Stimulated activated CD8-positive, alpha-beta memory T cell treated with anti-CD3 and anti-CD28 coated beads, Interleukin-7, amount 100 ng/mL, for 24 hours (primary cell): ENCODE results near the gene BUB1.
"Not testable (repeated sequence)": the region's sequence is repeated elsewhere in the genome, so short reads cannot be mapped to it uniquely, and the experiment has no call there.

Source experiments
- DNase-seq: peaks from one replicate; pipeline ENCODE4 v3.0.0-alpha.2; 2020; ENCODE audit warnings: low read depth

BUB1 gene

DNA sequence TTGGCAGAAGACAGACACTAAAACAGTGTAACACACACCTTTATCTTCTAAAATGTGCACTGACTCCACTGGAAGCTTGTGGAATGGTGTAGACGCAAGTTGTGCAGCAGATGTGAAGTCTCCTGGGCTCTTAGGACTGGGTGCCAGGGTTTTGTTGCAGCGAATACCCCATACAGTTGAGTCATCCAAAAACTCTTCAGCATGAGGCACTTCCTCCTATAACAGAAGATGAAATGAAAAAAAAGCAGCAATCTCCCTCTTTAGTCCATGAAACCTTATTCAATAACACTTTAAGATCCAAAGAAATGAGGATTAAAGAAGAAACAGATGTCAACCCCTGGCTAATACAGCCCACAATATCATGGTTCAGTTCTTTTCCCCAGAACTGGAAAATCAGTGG is 22.2 kb downstream of the BUB1 start:
- no peak for DNase-seq

DNA sequence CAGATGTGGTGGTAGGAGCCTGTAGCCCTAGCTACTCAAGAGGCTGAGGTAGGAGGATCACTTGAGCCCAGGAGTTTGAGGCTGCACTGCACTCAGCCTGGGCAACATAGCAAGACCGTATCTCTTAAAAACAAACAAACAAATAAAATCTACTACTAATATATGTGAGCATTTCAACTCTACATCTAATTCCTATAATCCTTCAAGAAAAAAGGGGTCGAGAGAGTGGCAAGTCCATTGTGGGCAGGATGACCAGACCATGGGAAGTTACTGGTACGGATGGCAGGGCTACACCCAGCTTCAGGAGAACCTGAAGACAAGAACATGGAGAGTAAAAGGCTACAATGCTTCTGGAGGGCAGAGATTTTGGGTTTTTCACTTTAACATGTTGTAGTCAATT is 24.0 kb downstream of the BUB1 start:
- no peak for DNase-seq

DNA sequence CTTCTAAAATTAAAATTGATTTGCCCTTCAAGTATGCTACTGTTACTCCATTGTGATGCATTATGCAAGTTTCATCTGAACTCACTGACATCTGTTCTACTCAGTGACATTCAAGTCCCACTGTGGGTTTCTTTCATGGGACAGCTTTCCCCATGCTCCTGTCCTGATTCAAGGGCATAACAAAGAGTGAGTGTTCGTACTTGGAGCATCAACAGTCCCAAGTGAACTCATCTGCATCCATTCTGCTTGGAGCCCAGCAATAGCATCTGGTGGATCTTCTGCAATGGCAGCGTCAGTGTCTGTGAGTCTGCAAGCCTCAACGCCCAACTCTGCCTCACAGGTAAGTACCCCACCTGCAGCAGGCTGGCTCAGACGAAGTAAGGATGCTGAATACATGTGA is 27.5 kb downstream of the BUB1 start:
- DNase-seq, result no peak

DNA sequence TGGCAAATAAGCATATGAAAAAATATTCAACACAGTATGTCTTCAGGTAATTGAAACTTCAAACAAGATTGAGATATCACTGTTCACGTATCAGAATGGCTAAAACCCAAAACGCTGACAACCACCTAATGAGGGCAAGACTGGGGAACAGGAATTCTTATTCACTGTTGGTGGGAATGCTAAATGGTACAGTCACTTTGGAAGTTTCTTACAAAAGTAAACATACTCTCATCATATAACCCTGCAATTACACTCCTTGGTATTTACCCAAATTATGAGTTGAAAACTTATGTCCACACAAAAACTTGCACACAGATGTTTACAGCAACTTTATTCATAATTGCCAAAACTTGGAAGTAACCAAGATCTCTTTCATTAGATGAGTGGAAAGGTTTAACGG is 30.1 kb downstream of the BUB1 start:
- DNase-seq, result no peak

DNA sequence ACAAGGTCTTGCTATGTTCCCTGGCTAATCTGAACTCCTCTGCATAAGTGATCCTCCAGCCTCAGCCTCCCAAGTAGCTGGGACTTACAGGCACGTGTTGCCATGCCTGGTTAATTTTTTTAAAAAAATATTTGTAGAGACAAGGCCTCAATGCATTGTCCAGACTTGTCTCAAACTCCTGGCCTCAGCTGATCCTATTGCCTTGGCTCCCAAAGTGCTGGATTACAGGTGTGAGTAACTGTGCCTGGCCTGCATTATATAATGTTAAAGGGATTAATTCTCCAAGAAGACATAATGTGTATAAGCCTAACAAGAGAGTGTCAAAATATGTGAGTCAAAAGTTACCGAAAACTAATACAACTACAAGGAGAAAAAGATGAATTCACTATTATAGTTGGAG is 32.2 kb downstream of the BUB1 start:
- no peak for DNase-seq

DNA sequence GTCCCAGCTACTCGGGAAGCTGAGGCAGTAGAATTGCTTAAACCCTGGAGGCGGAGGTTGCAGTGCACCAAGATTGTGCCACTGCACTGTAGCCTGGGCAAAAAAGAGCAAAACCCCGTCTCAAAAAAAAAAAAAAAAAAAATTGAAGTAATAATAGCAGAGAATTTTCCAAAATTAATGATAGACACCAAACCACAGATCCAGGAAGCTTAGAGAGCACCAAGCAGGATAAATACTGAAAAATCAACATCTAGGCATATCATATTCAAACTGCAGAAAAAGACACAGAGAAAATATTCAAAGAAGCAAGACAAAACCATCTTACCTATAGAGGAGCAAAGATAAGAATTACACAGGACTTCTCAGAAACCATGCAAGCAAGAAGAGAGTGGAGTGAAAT is 33.5 kb downstream of the BUB1 start:
- no peak for DNase-seq

DNA sequence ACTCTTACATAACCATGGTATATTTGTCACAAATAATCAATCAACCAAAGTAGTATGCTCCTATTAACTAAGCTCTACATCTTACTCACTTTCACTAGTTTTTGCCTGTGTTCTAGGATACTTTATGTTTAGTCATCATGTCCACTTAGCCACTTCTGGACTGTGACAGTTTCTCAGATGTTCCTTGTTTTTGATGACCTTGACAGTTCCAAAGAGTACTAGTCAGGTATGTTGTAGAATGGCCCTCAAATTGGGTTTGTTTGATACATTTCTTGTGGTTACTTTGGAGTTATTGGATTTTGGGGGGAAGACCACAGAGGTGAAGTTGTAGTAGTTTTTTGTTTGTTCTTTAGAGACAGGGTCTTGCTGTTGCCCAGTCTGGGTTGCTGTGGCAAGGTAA is 35.5 kb downstream of the BUB1 start:
- DNase-seq, result no peak

DNA sequence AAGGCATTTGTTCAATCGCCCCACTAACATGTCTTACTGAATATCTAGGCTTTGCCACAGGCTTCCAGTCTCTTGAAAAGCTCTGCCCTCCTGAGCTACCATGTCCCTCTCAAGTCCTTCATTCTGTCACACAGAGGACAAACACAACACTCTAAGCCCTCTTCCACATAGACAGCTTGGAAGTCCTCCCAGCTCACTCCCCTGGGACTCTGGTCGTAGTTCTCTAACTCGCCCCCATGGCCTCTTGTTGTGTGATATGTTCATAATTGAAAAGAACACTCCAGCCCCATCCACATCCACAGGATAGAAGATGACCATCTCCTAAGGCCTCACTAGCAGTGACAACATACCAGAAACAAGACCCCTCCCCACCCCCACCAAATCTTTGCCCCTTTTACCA is 37.9 kb downstream of the BUB1 start:
- DNase-seq, result no peak

DNA sequence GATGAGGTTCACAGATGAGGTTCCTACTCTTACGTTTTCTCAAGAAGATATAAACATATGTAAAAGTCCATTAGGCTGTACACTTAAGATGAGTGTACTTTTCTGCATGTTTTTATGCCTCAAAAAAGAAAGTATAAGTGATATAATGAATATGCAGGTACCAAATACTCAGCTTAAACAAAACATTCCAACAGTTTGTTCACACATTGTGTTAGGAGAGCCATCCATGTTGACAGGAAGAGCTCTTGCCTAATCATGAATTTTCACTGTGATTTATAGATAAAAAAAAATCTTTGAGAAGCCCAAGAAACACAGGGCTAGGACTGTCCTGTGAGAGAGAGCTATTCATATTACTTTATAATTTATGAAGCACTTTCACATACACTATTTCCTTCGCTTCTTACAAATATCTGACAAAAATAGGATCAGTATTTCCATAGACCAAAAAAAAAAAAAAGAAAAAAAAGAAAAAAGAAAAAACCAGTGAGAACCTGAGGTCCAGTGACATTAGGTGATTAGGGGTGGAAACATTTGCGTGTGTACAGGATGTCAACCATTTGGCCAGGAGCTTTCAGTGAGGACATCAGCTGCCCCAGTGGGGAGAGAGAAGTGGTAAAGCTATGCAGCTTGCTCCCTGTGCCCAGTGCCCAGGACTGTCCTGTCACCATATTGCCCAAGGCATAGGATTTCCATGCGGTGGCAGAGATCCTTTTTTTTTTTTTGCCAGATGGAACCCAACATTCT is 38.7 kb downstream of the BUB1 start:
- no peak for DNase-seq

DNA sequence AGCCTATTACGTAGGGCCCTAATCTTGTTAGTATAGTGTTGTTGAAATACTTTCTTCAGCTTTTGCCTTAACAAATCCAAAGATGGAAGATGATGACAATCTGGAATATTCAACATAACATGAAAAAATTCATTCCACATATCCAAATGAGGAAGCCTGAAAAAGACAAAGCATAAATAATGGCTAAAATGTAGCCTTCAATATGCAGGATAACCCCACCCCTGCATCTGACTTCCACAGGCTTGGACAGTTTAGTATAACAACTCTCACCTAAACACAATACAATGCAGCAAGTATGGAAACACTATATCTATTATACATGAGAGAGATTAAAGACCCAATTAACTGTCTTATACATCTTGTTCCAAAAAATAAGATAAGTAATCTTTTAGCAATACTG is 39.9 kb downstream of the BUB1 start:
- no peak for DNase-seq

DNA sequence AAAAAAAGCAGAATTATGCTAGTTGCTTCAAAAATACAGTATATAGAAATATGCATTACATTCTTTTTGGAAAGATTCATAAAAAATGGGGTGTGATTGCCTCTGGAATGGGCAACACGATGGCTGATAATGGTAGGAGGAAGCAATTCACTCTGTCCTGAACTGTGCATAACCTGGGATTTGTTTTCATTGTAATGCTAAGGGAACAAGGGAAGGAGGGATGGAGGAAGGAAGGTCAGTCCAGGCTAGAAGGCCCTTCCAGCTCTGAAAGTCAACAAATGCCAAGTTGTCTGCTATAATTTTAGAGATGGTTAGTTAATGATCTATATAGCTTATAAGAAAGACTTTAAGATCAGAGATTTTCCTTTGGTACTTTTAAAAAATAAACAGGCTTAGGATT is 40.8 kb downstream of the BUB1 start:
- no peak for DNase-seq

DNA sequence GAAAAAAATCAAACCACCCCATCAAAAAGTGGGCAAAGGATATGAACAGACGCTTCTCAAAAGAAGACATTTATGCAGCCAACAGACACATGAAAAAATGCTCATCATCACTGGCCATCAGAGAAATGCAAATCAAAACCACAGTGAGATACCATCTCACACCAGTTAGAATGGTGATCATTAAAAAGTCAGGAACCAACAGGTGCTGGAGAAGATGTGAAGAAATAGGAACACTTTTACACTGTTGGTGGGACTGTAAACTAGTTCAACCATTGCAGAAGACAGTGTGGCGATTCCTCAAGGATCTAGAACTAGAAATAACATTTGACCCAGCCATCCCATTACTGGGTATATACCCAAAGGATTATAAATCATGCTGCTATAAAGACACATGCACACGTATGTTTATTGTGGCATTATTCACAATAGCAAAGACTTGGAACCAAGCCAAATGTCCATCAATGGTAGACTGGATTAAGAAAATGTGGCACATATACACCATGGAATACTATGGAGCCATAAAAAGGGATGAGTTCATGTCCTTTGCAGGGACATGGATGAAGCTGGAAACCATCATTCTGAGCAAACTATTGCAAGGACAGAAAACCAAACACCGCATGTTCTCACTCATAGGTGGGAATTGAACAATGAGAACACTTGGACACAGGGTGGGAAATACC is 41.8 kb downstream of the BUB1 start:
- DNase-seq, result not testable (repeated sequence)

DNA sequence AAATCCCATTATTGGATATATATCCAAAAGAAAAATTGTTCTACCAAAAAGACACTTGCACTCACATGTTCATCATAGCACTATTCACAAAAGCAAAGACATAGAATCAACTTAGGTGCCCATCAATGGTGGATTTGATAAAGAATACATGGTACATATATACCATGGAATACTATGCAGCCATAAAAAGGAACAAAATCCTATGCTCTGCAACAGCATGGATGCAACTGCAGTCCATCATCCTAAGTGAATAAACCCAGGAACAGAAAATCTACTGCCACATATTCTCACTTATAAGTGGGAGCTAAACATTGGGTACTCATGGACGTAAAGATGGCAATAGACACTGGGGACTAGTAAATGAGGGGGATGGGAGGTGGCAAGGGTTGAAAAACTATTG is 50.5 kb downstream of the BUB1 start:
- not testable (repeated sequence) for DNase-seq

DNA sequence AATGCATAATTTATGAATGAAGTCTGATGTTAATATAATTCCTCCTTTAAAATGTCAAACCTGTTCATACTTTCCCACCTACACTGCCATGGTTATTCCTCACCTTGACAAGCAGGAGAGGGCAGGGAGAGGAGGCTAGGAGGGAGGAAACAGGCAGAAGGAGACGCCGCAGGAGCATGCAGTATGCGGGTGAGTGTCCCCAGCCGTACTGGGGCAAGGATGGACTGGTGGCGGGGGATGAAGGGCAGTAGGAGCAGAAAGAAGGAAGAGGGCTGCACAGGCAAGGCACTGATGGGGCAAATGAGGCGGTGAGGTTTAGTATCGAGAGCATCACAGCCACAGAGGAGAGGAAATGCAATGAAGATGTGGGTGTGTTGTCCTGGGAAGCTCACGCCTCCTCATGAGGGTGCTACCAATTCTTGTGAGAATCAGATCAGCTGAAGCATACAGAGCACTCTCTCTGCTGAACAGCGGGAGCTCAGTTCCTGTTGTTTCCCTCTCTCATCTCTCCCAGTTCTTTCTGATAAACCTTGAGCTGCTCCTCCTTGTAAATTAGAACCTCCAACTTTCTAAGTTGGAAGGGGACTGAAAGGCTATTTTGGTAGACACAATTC is 58.4 kb downstream of the BUB1 start:
- not testable (repeated sequence) for DNase-seq

DNA sequence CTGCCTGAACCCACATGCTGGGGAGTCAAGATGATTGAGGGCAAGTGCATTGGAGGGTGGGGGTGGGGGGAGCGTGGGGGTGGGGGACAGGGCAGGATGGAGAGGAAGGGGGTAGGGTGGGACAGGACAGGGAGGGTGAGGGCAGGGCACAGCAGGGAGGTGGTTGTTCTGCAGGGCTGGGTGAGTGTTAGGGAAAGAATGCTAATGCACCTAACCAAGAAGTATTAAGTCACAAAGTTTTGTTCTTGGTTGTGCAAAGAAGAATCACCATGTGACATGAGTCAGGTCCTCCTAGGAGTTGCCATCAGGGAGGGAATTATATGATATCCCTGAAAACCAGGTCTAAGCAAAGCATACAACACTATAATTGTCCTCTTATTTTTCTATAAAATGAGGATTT is 63.9 kb downstream of the BUB1 start:
- DNase-seq, result not testable (repeated sequence)

DNA sequence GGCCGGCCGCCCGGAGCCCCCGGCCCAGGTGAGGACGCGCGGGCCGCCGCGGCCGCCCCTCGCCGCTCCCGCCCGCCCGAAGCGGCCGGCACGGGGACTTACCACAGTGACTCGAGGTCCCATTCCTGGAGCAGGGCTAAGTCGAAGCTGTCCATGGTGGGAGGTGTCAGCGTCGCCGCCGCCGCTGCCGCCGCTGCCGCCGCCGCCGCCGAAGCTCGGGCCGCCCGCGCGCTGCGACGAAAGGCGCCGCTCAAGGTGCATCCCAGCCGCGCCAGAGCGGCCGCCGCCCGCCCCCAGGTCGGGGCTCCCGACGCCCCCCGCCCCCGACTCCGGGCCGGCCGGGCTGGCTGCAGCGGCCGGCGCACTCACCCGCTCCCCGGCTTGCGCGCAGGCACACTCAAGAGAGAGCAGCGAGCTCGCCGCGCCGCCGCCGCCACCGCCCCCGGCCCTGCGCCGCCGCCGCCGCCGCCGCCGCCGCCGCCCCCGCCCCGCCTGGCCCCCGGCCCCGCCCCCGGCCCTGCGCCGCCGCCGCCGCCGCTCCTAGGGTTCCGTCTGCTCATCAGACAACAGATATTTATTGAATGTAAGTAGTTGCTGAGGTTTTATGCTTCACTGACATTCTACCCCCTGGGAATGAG is 67.1 kb downstream of the BUB1 start:
- not testable (repeated sequence) for DNase-seq

DNA sequence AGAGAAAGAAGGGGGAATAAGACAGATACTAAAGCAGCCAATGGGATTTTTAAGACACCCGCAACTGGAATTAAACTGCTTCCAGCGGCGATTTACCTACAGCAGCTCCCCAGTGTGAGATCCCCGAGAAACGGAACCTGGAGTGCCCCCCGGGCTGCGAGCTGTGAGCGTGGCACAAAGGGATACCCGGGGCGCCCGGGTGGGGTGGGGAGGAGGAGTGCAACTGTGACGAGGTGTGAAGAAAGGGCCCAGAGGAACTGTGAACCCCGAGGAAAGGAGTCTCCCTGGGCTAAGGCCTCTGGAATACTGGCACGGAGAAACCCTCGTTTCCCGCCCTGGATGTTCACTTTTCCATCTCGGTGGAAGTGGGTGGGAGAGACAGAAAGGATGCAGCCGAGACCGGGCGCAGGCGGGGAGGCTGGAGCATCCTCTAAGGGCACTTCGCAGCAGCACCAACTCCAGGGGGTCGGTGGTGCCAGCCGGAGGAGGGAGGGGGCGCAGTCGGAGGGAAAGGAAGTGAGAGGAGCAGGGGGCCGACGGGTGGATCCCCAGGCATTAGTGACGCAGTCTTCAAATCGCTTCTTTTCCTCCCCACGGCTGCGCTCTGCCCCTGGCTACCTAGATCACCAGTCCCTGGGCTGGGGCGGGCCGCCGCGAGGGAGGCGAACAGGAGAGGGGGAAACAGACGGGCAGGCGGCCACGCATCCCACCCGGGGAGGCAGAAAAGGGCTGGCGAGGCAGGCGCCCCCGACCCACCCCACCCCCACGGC is 67.8 kb downstream of the BUB1 start:
- DNase-seq, result not testable (repeated sequence)

DNA sequence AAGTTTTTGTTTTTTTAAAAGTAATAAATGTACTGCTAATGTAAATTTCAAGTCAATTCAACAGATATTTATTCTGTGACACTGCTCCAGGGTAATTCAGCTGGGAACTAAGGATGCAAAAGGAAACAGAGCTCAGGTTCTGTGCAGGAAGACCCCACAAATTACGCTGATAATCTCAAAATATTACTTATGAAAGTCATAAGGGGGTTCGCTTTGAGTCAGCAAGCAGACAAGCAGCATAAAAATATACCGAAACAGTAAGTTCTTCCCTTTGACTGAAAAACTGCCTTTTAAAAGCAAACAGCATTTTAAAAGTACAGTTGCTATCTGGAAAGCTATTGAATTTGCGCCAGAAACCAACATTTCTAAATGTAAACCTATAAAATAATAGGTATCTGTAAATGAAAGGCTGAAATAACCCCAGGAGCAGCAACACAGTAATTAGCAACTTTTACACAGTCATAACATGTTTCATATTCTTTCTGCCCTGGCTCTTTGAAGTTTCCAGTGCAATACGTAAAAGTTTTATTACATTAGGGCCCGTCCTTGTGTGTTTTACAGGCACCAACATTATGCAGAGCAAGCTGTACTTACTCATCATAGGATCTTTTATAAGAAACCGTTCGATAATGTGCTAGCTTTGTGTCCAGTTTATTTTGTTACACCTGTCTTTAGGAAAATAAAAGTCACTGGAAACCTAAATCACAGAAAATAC is 68.9 kb downstream of the BUB1 start:
- DNase-seq, result not testable (repeated sequence)

DNA sequence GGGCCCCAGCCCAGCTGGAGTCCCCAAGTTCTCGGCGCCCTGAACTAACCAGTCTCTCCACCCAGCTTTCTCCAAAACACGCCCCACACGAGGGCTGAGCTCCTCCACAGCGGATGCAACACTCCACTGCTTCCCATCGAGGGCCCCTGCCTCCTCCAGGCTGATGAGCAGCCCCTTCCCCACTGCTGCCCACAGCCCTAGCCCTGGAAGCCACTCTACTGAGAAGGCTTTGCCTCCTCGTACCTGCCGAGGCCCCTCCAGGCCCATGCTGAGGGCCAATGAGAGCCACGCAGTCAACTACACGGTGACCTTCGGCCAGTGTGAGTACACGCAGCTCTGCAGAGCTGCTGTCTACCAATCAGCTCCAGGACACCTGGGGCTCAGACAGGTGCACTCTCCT is 72.8 kb downstream of the BUB1 start:
- DNase-seq, result not testable (repeated sequence)

DNA sequence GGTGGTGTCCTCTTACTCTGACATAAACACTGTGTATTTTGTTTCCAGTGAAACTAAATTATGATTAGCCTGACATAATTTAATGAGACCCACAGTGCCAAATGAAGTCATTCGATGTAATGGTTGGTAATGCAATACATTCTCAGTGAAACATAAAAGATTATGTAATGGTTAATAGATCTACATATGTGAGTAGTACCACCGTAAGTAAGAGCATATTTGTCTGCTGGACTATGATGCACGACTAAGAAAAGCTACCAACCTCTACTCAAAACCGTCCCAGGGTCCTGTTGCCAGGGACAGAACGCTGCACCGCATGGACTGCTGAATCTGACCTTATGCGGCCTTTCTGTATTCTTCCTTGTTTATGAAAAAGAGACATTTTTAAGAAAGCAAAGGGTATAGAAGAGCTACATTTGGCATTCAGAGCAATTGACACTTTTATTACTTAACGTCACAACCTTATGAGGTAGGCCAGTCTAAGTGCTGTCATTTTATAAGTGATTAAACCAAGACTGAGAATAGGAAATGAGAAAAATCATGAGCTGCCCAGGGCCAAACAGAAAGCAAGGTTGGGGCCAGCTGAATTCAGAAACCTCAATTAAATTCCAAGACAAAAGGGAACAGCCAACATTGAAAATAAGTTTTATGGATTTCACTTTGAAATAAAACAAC is 73.8 kb downstream of the BUB1 start:
- not testable (repeated sequence) for DNase-seq

DNA sequence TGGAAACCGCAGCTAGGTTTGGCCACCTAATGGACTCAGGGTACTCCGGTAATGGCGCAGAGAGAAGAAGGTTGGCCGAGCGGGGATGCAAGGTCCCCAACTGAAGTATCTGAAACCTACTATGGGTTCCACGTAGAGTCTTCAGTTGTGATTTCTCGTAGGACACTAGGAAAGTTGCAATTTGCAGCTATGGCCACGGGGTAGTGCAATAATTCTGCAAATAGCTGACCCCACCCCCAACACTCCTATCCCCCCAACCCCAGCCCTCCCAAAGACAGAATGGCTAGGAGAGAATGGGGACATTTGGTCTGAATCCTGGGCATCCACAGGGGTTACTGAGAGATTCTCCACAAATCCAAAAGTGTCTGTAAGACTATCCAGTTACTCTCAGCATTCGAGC is 75.7 kb downstream of the BUB1 start:
- not testable (repeated sequence) for DNase-seq
